IPS-11a (cell line): ENCODE measurements around the gene ADAMTS2.
"Not testable (repeated sequence)": the region's sequence is repeated elsewhere in the genome, so short reads cannot be mapped to it uniquely, and the experiment has no call there.

Experiments
- H3K4me3 ChIP-seq: one replicate; pipeline ENCODE4 v1.5.1; 2013; ENCODE audit warnings: low read depth, low read length, control low read depth

Gene ADAMTS2

GRCh38 chr5:179284751-179285631 lies 60.3 kb downstream of the ADAMTS2 start:
- no peak overlapping the region for H3K4me3 ChIP-seq

- H3K4me3 ChIP-seq, result not testable (repeated sequence)
These were observed 61.4 kb downstream of the ADAMTS2 start for GRCh38 chr5:179283908-179284307.

DNA sequence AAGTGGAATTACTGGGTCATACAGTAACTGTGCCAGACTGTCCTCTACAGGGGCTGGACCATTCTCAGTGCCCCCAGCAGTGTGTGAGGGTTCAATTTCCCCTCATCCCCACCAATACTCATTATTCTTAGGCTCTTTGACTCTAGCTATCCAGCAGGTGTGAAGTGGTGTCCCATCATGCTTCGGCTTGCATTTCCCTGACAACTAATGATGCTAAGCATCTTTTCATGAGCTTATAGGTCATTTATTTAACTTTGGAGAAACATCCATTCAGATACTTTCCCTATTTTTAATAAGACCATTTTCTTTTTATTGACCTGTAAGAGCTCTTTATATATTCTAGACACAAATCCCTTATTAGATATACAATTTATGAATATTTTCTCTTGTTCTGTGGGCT lies 63.6 kb downstream of the ADAMTS2 start:
- H3K4me3 ChIP-seq, result no peak overlapping the region

GRCh38 chr5:179280095-179280490 lies 65.2 kb downstream of the ADAMTS2 start:
- H3K4me3 ChIP-seq, result no peak overlapping the region

DNA sequence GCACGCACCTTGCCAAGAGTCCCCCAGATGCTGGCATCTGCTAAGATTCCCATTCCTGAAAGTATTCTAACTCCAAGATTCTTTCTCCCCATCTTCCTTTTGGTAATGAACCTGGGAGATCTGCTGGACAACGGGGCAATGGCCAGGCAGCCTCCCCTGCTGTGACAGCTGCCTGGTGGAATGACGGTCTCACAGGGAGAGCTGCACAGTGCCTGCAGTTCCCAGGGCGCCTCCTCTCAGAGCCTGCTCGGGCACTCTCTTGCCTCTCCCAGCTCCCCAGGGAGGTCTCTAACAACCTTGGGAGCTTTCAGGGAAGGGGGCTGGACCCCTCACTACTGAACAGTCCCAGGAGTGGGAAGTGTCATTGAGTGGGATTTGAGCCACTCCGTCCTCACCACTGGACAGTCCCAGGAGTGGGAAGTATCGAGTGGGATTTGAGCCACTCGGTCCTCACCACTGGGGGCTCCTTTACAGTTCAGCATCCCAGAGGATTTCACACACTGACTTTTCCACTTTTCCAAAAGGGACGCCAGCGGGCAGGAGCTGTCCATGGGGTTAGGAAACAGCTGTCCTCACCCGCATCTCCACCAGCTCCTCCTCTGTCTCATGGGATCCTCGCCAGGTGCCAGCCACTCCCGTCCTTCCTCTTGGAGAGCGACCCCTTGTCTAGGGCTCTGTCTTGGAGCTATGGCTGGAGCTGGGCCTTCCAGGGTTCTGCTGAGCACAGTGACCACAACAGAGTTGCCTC lies 65.7 kb downstream of the ADAMTS2 start:
- H3K4me3 ChIP-seq, result no peak overlapping the region

- H3K4me3 ChIP-seq, result no peak overlapping the region
These were observed 66.7 kb downstream of the ADAMTS2 start for GRCh38 chr5:179278546-179278945.

DNA sequence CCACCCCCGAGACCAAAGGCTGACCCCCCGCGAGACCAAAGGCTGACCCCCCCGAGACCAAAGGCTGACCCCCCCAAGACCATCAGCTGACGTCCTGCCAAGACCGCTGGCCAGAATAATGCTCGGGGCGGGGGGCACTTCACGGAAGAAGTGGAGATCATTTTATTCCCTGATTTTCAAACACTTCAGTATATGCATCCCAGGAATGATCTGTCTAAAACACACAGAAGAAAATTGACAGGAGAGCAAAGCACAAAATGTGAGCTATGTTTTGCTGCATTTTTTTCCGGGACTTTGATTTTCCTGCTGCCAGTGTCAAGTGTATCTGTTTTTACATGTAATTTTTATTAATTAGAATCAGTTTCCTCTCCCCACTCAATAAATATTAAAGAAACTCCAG lies 67.1 kb downstream of the ADAMTS2 start:
- no peak overlapping the region for H3K4me3 ChIP-seq

- H3K4me3 ChIP-seq, result no peak overlapping the region
These were observed 68.3 kb downstream of the ADAMTS2 start for GRCh38 chr5:179276838-179277395.

DNA sequence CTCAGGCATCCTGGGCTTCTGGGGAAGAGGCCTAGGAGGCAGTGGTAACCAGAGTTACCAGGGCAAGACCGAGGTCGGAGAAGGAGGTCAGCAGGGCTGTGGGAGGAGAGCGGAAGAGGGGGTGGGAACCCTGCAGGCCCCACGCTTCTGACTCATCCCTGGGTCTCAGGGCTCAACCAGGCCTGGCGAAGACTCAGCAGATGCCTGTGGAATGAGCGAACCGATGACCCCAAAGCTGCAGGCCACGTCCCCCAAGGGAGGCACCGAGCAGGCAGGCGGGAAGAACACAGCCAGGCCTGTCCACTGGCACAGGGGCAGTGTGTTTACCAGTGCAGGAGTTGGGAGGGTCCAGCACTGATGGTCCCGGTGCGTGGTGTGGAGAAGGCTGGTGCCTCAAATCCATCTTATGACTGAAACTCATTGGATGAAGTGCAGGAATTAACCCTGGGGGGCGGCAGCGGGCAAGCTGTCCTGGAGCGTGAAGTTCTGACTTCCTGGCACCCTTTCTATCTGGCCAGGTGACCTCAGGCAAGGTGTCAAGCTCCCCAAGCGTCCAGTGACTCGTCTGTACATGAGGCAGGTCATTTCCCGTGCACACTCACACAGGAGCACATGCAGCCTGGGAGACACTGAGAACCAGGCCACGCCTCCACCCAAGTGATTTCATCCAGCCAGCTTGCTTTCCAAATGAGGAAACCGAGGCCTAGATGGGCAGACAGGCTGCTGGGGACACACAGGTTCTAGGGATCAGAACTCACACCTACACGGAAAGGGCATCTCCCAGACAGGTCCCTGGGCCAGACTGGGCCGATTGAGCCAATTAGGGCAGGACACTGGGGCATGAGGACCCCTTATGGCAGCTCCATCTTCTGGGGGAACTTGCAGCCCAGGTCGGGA lies 69.1 kb downstream of the ADAMTS2 start:
- H3K4me3 ChIP-seq, result no peak overlapping the region

- H3K4me3 ChIP-seq, result no peak overlapping the region
These were observed 69.8 kb downstream of the ADAMTS2 start for GRCh38 chr5:179275381-179275878.

DNA sequence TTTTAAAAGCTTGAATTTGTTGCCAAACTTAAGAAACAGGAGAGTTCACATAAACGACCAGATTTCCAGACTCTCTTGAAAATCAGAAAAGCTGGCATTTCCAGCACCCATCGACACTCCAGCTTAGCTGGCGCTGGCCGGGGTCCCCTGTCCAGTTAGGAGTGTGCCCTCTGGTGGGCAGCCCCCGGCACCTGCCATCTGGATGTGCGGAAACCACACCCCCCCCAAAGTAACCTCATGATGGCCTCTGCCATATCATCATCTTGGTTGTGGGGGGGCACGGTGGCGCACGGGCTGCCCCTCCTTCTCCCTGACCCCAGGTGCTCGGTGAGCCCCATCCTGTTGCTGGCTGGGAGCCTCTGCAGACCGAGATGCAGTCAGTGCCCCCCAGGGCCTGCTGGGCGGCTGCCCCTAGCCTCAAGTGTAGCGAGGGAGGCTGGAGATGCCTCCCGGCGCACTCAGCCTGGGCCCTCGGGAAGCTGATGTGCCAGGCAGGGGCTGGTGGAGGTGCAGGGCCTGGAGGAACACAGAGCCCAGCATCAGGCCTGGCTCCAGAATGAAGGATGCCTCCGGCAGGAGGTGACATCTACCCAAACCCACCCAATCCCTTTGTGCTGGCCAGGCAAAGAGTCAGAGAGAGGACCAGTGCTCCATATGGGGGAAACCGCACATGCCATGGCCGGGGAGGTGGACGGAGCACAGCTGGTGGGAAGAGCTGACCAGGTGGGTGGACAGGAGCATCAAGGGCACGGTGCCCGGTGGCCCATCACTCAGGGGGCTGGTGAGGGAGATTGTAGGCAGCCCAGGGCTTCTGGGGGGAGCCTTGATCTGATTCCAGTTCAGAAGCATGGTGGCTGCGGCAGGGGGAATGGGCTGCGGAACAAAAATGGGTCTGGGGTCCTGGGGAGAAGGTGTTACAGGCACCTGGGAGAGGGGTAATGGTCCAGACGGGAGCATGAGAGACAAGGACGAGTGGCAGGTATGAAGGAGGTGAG lies 70.6 kb downstream of the ADAMTS2 start:
- H3K4me3 ChIP-seq, result no peak overlapping the region

DNA sequence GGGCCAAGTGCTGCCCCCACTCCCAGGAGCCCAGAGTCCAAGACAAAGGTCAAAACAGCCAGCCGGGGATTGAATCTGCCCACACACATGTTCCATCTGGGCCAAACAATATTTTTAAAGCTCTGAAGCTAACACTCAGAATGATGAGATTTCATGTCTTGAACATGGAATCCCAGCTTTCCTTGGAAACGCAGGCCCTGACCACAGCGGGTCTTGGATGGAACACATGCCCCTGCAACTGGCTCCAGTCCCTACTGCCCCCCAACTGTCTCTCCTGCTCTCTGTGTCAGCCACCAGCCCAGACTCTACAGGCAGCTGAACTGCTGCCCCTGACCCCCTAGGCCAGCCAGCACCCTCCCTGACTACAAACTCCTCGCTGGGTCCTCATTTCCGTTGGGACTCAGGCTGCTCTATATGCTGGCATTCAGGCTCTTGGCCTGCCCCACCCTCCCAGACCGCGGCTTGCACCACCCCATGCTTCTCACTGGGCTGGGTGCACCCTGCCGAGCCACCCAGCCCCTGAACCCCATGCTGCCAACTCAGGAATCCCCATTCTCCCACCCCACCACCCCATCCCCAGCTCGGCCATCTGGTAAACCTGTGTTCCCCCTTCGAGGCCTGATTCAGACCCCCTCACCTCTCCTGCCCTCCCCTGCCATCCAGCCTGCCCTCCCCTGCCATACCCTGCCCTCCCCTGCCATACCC lies 71.7 kb downstream of the ADAMTS2 start:
- no peak overlapping the region for H3K4me3 ChIP-seq

DNA sequence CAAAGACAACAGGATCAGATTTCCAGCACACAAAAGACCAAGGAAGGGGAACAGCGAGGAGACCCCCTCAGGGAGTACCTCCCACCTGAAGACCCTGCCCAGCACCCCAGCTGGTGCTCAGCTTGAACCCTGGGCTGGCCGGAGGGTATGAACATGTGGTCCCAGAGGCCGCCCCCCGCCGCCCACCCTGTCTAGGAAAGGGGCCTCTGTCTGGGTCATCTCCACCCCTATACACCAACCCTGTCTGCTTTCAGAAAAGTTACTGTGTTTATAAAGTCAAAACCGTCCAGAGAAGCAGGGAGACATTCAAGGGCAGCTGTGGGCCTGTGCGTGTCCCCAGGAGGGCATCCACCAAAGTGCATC lies 72.2 kb downstream of the ADAMTS2 start:
- no peak overlapping the region for H3K4me3 ChIP-seq

GRCh38 chr5:179272326-179273072 lies 72.8 kb downstream of the ADAMTS2 start:
- no peak overlapping the region for H3K4me3 ChIP-seq

DNA sequence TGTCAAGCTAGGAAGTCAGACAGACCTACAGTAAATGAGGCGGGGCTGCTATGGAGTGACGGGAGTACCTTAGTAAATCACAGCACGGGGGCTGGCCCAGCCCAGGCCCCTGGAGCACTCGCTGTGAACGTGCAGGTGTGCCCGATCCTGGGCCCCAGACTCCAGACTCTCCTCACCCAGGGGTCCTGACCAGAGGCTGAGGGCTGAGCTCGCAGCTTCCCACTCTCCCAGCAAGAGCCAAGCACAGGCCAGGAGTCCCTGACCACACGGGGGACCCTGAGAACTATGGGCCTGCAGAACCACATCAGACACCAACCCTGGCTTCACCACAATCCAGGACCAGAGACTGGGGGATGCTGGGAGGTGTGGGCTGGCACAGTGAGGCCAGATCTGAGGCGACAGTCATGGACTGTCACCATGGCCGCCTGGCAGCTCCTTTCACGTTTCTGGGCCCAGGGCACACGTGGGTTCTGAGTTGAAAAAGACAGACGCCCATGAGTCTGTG lies 73.4 kb downstream of the ADAMTS2 start:
- H3K4me3 ChIP-seq, result no peak overlapping the region

- no peak overlapping the region for H3K4me3 ChIP-seq
These were observed 73.9 kb downstream of the ADAMTS2 start for GRCh38 chr5:179271428-179271734.

DNA sequence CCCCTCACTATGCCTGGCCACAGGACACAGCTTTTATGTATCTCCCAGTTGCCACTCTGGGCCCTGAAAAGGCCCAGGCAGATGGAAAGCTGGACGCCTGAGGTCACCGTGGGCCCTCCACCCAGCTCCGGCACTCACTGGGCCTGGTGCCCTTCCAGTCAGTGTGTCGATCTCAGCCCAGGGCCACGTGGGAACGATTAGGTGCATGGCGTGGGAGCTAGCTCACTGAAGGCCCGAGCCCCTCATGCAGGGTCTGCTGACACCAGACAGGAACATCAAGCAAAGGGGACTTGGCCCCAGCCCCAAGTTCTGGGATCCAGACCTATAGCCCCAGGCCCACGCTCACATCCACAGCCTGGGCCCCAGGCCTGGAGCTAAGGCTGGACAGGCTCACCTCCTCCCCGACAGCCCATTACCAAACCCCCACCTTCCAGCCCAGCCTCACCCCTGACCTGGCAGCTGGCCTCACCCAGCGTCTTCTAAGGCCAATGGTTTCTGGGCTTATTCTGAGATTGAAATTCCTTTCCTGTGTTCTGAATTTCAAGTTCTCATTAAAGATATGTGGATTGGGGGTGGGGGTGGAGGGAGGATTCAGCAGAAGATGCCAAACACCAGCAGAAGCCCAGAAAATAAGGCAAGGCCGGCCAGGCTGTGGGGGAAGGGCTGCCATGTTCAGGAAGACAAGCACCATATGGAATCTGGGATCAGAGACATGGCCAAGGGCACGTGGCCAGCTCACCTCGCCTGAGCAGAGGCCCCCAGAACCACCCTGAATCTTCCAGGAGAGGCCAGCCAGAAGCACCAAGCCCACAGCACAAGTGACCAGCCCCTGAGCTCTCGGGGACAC lies 74.5 kb downstream of the ADAMTS2 start:
- no peak overlapping the region for H3K4me3 ChIP-seq
